PFSK-1 (cell line): ENCODE data around the gene C16orf92.

ENCODE experiments used
- FOXP2 ChIP-seq: optimal IDR thresholded peaks from 2 replicates; pipeline ENCODE3; 2011; ENCODE audit warnings: borderline replicate concordance, control low read depth, inconsistent platforms; ENCODE audit not compliant: insufficient read depth; ENCODE audit errors: extremely low read length, extremely low read depth
- POLR2AphosphoS5 ChIP-seq: IDR thresholded peaks from 2 replicates; pipeline ENCODE4 v1.6.1; 2012; ENCODE audit warnings: low read depth, mild to moderate bottlenecking, control low read depth, low read length, moderate library complexity
- SIN3A ChIP-seq: IDR thresholded peaks from 2 replicates; pipeline ENCODE4 v1.6.1; 2012; ENCODE audit warnings: mild to moderate bottlenecking, low read length, moderate library complexity, borderline replicate concordance; ENCODE audit not compliant: insufficient read depth
- TAF1 ChIP-seq: IDR thresholded peaks from 2 replicates; pipeline ENCODE4 v1.6.1; 2012; ENCODE audit warnings: low read length, control low read depth, borderline replicate concordance; ENCODE audit not compliant: insufficient read depth
- TF ChIP-seq, protein P1 (sequence below), 2 experiments: IDR thresholded peaks; 2 replicates each; pipeline versions ENCODE4 v1.6.1 to v1.8.0; 2011 to 2012; ENCODE audit warnings: low read depth in 2 of 2, low read length in 2 of 2, control low read depth in 1 of 2, inconsistent platforms in 1 of 2, mild to moderate bottlenecking in 1 of 2, moderate library complexity in 1 of 2; ENCODE audit not compliant: insufficient read depth in 1 of 2

DNA sequence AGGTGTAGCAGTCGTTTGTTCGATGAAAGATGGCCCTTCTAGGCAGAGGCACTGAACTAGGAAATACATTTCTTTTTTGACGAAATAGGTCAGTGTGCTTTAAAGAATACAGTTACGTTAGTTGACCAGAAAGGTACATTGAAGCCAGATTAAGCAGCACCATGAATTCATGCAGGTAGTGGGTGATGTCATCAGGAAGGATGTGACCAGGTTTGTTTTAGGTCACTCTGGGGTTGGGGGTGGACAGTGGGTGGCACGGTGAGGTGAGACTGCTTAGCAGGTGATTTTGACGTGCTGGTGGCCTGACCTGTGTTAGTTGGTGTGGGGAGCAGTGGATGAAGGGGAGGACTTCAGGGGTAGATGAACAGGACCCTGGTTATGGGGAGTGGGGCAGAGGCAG, 23.4 kb upstream of the C16orf92 start:
- TF ChIP-seq POLR2AphosphoS5, result no peak
- TF ChIP-seq, protein P1, sequence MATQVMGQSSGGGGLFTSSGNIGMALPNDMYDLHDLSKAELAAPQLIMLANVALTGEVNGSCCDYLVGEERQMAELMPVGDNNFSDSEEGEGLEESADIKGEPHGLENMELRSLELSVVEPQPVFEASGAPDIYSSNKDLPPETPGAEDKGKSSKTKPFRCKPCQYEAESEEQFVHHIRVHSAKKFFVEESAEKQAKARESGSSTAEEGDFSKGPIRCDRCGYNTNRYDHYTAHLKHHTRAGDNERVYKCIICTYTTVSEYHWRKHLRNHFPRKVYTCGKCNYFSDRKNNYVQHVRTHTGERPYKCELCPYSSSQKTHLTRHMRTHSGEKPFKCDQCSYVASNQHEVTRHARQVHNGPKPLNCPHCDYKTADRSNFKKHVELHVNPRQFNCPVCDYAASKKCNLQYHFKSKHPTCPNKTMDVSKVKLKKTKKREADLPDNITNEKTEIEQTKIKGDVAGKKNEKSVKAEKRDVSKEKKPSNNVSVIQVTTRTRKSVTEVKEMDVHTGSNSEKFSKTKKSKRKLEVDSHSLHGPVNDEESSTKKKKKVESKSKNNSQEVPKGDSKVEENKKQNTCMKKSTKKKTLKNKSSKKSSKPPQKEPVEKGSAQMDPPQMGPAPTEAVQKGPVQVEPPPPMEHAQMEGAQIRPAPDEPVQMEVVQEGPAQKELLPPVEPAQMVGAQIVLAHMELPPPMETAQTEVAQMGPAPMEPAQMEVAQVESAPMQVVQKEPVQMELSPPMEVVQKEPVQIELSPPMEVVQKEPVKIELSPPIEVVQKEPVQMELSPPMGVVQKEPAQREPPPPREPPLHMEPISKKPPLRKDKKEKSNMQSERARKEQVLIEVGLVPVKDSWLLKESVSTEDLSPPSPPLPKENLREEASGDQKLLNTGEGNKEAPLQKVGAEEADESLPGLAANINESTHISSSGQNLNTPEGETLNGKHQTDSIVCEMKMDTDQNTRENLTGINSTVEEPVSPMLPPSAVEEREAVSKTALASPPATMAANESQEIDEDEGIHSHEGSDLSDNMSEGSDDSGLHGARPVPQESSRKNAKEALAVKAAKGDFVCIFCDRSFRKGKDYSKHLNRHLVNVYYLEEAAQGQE (IDR thresholded peaks at IDR 0.05; ENCODE audit: insufficient read depth in 1 of 2, low read depth in 2 of 2, low read length in 2 of 2), result no peak
- TF ChIP-seq SIN3A, result no peak
- no peak for TF ChIP-seq TAF1
- no peak for TF ChIP-seq FOXP2
